ENCODE results near the gene TCF7L2. TPM values are rescaled to one million over a fixed set of nuclear protein-coding genes. Genes with fewer than 3 reads are reported as not detected.
A peak's percentile ranks its signal among the peaks of the same experiment; 100 is the strongest.

TCF7L2 gene
- total and polyA plus RNA-seq, 2 experiments from 2014 or later = 27.5 to 33.7 TPM

- H3K4me1 ChIP-seq (ENCODE audit: low read depth) = peaks cover 48% of the 10 kb centered on the region
- no peaks in the 10 kb centered on the region for H3K9me3 ChIP-seq (ENCODE audit: low read depth)
- DNase-seq (ENCODE audit: low read depth in 1 of 2, low spot score in 1 of 2) = no peak
- TF ChIP-seq CTCF (IDR thresholded peaks at IDR 0.05; ENCODE audit: low read depth, low read length) = no peak
- H3K36me3 ChIP-seq = no peaks in the 10 kb centered on the region
- H3K27me3 ChIP-seq = no peaks in the 10 kb centered on the region
- no peak overlapping the region for H3K4me3 ChIP-seq
- H3K27ac ChIP-seq = no peak overlapping the region
These were observed 39.8 kb downstream of the TCF7L2 start for GRCh38 chr10:112989826-112990225.

- peaks cover 43% of the 10 kb centered on the region for H3K4me1 ChIP-seq (ENCODE audit: low read depth)
- no peaks in the 10 kb centered on the region for H3K9me3 ChIP-seq (ENCODE audit: low read depth)
- no peak for DNase-seq (ENCODE audit: low read depth in 1 of 2, low spot score in 1 of 2)
- no peak for TF ChIP-seq CTCF (IDR thresholded peaks at IDR 0.05; ENCODE audit: low read depth, low read length)
- no peaks in the 10 kb centered on the region for H3K27me3 ChIP-seq
- H3K36me3 ChIP-seq = no peaks in the 10 kb centered on the region
- H3K27ac ChIP-seq = no peak overlapping the region
- H3K4me3 ChIP-seq = no peak overlapping the region
These were observed 40.2 kb downstream of the TCF7L2 start for GRCh38 chr10:112990271-112990670.

- H3K4me1 ChIP-seq (ENCODE audit: low read depth) = peaks cover 26% of the 10 kb centered on the region
- no peak for DNase-seq (ENCODE audit: low read depth in 1 of 2, low spot score in 1 of 2)
- no peaks in the 10 kb centered on the region for H3K27me3 ChIP-seq
- no peak overlapping the region for H3K27ac ChIP-seq
- TF ChIP-seq CTCF (IDR thresholded peaks at IDR 0.05; ENCODE audit: low read depth, low read length) = no peak
- H3K36me3 ChIP-seq = no peaks in the 10 kb centered on the region
- H3K4me3 ChIP-seq = no peak overlapping the region
- H3K9me3 ChIP-seq (ENCODE audit: low read depth) = no peaks in the 10 kb centered on the region
These were observed 41.9 kb downstream of the TCF7L2 start for GRCh38 chr10:112991888-112992491.

GRCh38 chr10:112996462-112996861, 46.4 kb downstream of the TCF7L2 start:
- Histone ChIP-seq H3K9me3 (ENCODE audit: low read depth) (no peaks in the 10 kb centered on the region), H3K36me3 (no peaks in the 10 kb centered on the region), H3K4me1 (ENCODE audit: low read depth) (peaks cover 21% of the 10 kb centered on the region), H3K27me3 (no peaks in the 10 kb centered on the region), H3K4me3 (no peak overlapping the region), H3K27ac (no peak overlapping the region)
- no peak for TF ChIP-seq CTCF (IDR thresholded peaks at IDR 0.05; ENCODE audit: low read depth, low read length)
- DNase-seq (ENCODE audit: low read depth in 1 of 2, low spot score in 1 of 2) = no peak

- no peaks in the 10 kb centered on the region for H3K27me3 ChIP-seq
These were observed 49.1 kb downstream of the TCF7L2 start for GRCh38 chr10:112999102-112999501.

More at GRCh38 chr10:112999102-112999501, 49.1 kb downstream of the TCF7L2 start:
- no peak for DNase-seq (ENCODE audit: low read depth in 1 of 2, low spot score in 1 of 2)
- H3K36me3 ChIP-seq = no peaks in the 10 kb centered on the region
- H3K27ac ChIP-seq = peak overlapping the region; percentile 91
- no peaks in the 10 kb centered on the region for H3K9me3 ChIP-seq (ENCODE audit: low read depth)
- H3K4me1 ChIP-seq (ENCODE audit: low read depth) = peaks cover 41% of the 10 kb centered on the region
- H3K4me3 ChIP-seq = no peak overlapping the region
- no peak for TF ChIP-seq CTCF (IDR thresholded peaks at IDR 0.05; ENCODE audit: low read depth, low read length)

Data from cardiac muscle cell (in vitro differentiated cells and primary cell).